Ovary (tissue), 3 donors: ENCODE results near the gene NEURL2.

Source experiments
- CTCF ChIP-seq, 3 donors: fragments of 450-650 bp in 2 of 3; fragments of 200-600 bp in 1 of 3; IDR thresholded peaks; one replicate each; pipeline versions ENCODE4 v1.5.1 to v1.8.0; 2016 to 2022; ENCODE audit warnings: antibody characterized with exemption in 3 of 3, mild to moderate bottlenecking in 1 of 3
- EP300 ChIP-seq: sonication (generic); formaldehyde crosslinking; IDR thresholded peaks from one replicate; pipeline ENCODE4 v1.6.1; 2017; ENCODE audit warnings: antibody characterized with exemption
- donor health status: DM: no; HTN: no; CAD: no.

DNA sequence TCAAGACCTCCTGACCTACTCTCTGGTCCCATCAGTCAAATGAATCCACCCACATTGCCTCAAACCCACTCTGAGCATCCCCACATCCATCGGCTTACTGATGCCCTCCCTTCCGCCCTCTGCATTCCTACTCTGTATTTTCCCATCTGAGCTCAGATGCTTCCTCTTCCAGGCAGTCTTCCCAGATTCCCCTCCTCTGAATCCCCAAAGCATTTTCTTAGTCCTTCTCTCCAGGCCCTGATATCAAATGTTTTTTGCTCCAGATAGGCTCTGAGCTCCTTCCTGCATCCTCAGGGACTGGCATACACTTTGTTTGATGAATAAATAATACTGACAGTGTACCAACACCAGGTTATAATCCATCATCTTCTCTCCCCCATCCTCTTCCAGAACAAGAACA, 17.1 kb upstream of the NEURL2 start:
- TF ChIP-seq CTCF (IDR thresholded peaks at IDR 0.05) (no peak), EP300 (no peak)
